PC-3 (cell line): ENCODE measurements around the gene BRINP1. TPM values are rescaled to one million over a fixed set of nuclear protein-coding genes. Genes with fewer than 3 reads are reported as not detected.

Experiments
- ATAC-seq: fragments of 200-7000 bp; cut with Tn5 transposase; 2 replicates; pipeline ENCODE4 v1.9.1; 2020; ENCODE audit warnings: mild to moderate bottlenecking, moderate library complexity
- BruUV-seq: library from RNA; stranded (reverse); fragments of 400-500 nt; replicated peaks from 2 replicates; lab custom pipeline; 2021; lab: Mats Ljungman, UMichigan
- CTCF ChIA-PET: fragments of 300-600 bp; sonication (Branson Sonifier 250); formaldehyde crosslinking; loops from one replicate; lab custom pipeline; 2022; ENCODE audit warnings: antibody characterized with exemption; lab: Charles Lee
- POLR2A ChIA-PET: fragments of 300-600 bp; sonication (Branson Sonifier 250); formaldehyde crosslinking; loops from one replicate; lab custom pipeline; 2022; ENCODE audit warnings: antibody characterized with exemption; ENCODE audit not compliant: unreplicated experiment; lab: Charles Lee
- DNase-seq: peaks from one replicate; pipeline ENCODE4 v3.0.0-alpha.2; 2015
- H2AFZ ChIP-seq: fragments of 300-600 bp; sonication (generic); 2 replicates; pipeline ENCODE4 v1.6.0; 2016; ENCODE audit warnings: antibody characterized with exemption, low read length
- H3F3A ChIP-seq: fragments of 300-600 bp; sonication (generic); one replicate; pipeline ENCODE4 v1.6.0; 2017; ENCODE audit warnings: antibody characterized with exemption, low read length, control low read depth, mild to moderate bottlenecking; ENCODE audit not compliant: unreplicated experiment
- H3K27ac ChIP-seq: fragments of 300-600 bp; sonication (generic); 2 replicates; pipeline ENCODE4 v1.5.1; 2016; ENCODE audit warnings: mild to moderate bottlenecking, low read length
- H3K27me3 ChIP-seq: fragments of 300-600 bp; sonication (generic); 2 replicates; pipeline ENCODE4 v1.6.1; 2016; ENCODE audit warnings: low read length, mixed read lengths
- H3K36me3 ChIP-seq: fragments of 300-600 bp; sonication (generic); 2 replicates; pipeline ENCODE4 v1.6.1; 2016; ENCODE audit warnings: low read depth, mixed run types, low read length, mixed read lengths
- H3K4me1 ChIP-seq: fragments of 300-600 bp; sonication (generic); 2 replicates; pipeline ENCODE4 v1.5.1; 2016; ENCODE audit warnings: low read length; ENCODE audit not compliant: insufficient read depth
- H3K4me2 ChIP-seq: fragments of 300-600 bp; sonication (generic); 2 replicates; pipeline ENCODE4 v1.6.0; 2016; ENCODE audit warnings: low read length
- H3K4me3 ChIP-seq: fragments of 300-600 bp; sonication (generic); 2 replicates; pipeline ENCODE4 v1.5.1; 2016; ENCODE audit warnings: mild to moderate bottlenecking, low read length, mixed read lengths
- H3K79me2 ChIP-seq: fragments of 300-600 bp; sonication (generic); 2 replicates; pipeline ENCODE4 v1.6.1; 2017; ENCODE audit warnings: low read length, mixed read lengths
- H3K9ac ChIP-seq: fragments of 300-600 bp; sonication (generic); 2 replicates; pipeline ENCODE4 v1.6.0; 2016; ENCODE audit warnings: mild to moderate bottlenecking, low read length
- H3K9me2 ChIP-seq: fragments of 300-600 bp; sonication (generic); replicated peaks from 2 replicates; pipeline ENCODE4 v1.6.1; 2016; ENCODE audit warnings: mixed run types, low read length, mixed read lengths
- H3K9me3 ChIP-seq: fragments of 300-600 bp; sonication (generic); 2 replicates; pipeline ENCODE4 v1.6.1; 2016; ENCODE audit warnings: low read length, mixed read lengths
- H4K20me1 ChIP-seq: fragments of 300-600 bp; sonication (generic); 2 replicates; pipeline ENCODE4 v1.6.1; 2016; ENCODE audit warnings: low read length, mixed read lengths
- EZH2 ChIP-seq: fragments of 300-600 bp; sonication (generic); IDR thresholded peaks from one replicate; pipeline ENCODE4 v1.6.1; 2017; ENCODE audit warnings: antibody characterized with exemption, mild to moderate bottlenecking, low read length; ENCODE audit not compliant: unreplicated experiment
- EZH2phosphoT487 ChIP-seq: fragments of 300-600 bp; sonication (generic); IDR thresholded peaks from 2 replicates; pipeline ENCODE4 v1.6.1; 2018; ENCODE audit warnings: mild to moderate bottlenecking, antibody characterized with exemption, low read length, borderline replicate concordance
- intact Hi-C: fragments of 100-400 bp; cut with micrococcal nuclease; formaldehyde crosslinking; loops from 2 replicates; pipeline ENCODE4 v1.9.0; 2023
- total RNA-seq: library from RNA; depleted of rRNA; stranded (reverse); fragments of >200 nt; gene quantifications from 2 replicates; pipeline ENCODE4 v1.2.3, GENCODE V29; 2014
- TF ChIP-seq, protein P1 (sequence below): fragments of 300-600 bp; sonication (generic); conservative IDR thresholded peaks from 2 replicates; pipeline ENCODE4 v1.5.1; 2017; ENCODE audit warnings: antibody characterized with exemption, low read depth, mild to moderate bottlenecking, low read length

The BRINP1 gene
- total RNA-seq, 1 experiment from 2014 or later, result not detected

DNA sequence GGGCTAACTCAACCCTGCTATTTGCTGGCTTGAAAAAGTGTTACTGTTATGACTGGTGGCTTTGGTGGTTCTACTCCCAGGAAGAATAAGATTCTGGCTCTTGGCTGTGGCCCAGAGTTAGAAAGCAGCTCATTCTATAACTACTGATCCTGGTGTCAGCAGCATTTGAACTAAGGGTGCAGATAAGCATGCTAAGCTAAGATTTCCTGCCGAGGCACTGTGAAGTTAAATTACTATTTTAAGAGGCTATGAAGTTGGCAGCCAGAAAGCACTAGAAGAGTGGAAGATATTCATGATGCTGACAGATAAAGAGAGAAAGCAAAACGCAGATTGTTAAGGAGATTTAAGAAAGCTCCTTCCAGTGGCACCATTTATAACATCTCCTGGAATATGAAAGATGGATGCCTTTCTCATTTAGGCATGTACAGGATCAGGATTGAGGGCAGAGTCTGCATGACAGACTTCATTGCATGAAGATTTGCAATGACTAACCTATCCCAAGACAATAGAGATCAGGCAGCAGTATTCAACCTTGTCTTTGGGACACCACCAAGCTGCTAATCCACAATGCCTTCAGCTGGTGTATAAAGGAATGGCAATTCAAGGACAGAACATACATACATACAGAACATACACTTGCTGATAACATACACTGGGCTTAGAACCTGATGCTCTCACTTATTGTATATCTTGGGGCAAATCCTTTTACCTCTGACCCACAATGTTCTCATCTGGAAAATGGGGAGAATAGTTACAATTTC is 11.7 kb downstream of the BRINP1 start:
- H3K4me3 ChIP-seq, result no peak overlapping the region
- H3F3A ChIP-seq, result no peaks in the 10 kb centered on the region
- intact Hi-C loops, result no loop called here
- ATAC-seq (no peak), DNase-seq (no peak)
- no peak overlapping the region for H2AFZ ChIP-seq
- H3K36me3 ChIP-seq, result no peaks in the 10 kb centered on the region
- no peaks in the 10 kb centered on the region for H3K9me2 ChIP-seq
- H3K4me2 ChIP-seq, result no peak overlapping the region
- TF ChIP-seq EZH2 (no peak), EZH2phosphoT487 (no peak)
- TF ChIP-seq, protein P1, sequence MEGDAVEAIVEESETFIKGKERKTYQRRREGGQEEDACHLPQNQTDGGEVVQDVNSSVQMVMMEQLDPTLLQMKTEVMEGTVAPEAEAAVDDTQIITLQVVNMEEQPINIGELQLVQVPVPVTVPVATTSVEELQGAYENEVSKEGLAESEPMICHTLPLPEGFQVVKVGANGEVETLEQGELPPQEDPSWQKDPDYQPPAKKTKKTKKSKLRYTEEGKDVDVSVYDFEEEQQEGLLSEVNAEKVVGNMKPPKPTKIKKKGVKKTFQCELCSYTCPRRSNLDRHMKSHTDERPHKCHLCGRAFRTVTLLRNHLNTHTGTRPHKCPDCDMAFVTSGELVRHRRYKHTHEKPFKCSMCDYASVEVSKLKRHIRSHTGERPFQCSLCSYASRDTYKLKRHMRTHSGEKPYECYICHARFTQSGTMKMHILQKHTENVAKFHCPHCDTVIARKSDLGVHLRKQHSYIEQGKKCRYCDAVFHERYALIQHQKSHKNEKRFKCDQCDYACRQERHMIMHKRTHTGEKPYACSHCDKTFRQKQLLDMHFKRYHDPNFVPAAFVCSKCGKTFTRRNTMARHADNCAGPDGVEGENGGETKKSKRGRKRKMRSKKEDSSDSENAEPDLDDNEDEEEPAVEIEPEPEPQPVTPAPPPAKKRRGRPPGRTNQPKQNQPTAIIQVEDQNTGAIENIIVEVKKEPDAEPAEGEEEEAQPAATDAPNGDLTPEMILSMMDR, result no peak
- H3K27me3 ChIP-seq, result no peaks in the 10 kb centered on the region
- no peak overlapping the region for H3K27ac ChIP-seq
- CTCF ChIA-PET, result no interaction called here
- no TSS peak for BruUV-seq
- no peaks in the 10 kb centered on the region for H3K9me3 ChIP-seq
- POLR2A ChIA-PET, result no interaction called here
- H3K4me1 ChIP-seq, result no peaks in the 10 kb centered on the region
- no peaks in the 10 kb centered on the region for H4K20me1 ChIP-seq
- no peaks in the 10 kb centered on the region for H3K79me2 ChIP-seq
- no peak overlapping the region for H3K9ac ChIP-seq

DNA sequence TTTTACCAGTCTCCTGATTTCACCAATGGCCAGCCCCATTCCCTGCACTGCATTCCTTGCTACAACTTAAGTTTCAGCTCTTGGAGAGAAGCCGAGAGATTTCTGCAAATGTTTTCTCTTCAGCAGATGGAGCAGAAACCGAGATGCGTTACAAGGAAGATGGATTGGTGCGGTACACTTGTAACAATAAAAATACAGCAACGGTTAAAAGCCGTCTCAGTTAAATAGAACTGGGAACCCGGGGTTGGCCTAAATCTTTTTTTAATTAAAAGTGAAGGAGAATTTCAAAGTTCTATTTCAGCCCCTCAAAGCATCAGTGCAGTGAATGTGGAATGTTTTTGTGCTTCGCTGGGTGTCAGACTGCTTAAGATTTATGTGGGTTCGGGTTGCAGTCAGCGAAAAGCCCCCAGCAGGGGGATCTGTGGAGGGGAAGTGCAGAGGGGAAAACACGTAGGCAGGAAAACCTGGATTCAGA is 19.8 kb downstream of the BRINP1 start:
- Histone ChIP-seq H3K9me2 (no peaks in the 10 kb centered on the region), H3K9me3 (no peaks in the 10 kb centered on the region), H3K79me2 (no peaks in the 10 kb centered on the region), H3K4me2 (no peak overlapping the region), H2AFZ (no peak overlapping the region), H3K9ac (no peak overlapping the region), H3K27ac (no peak overlapping the region), H3K36me3 (no peaks in the 10 kb centered on the region), H3K4me3 (no peak overlapping the region), H3K4me1 (no peaks in the 10 kb centered on the region), H4K20me1 (no peaks in the 10 kb centered on the region), H3K27me3 (no peaks in the 10 kb centered on the region), H3F3A (no peaks in the 10 kb centered on the region)
- ATAC-seq, result no peak
- POLR2A ChIA-PET, result no interaction called here
- CTCF ChIA-PET, result no interaction called here
- DNase-seq, result no peak
- intact Hi-C loops, result no loop called here
- TF ChIP-seq EZH2phosphoT487, result no peak
- TF ChIP-seq, protein P1, result no peak
- TF ChIP-seq EZH2, result no peak
- BruUV-seq, result no TSS peak

DNA sequence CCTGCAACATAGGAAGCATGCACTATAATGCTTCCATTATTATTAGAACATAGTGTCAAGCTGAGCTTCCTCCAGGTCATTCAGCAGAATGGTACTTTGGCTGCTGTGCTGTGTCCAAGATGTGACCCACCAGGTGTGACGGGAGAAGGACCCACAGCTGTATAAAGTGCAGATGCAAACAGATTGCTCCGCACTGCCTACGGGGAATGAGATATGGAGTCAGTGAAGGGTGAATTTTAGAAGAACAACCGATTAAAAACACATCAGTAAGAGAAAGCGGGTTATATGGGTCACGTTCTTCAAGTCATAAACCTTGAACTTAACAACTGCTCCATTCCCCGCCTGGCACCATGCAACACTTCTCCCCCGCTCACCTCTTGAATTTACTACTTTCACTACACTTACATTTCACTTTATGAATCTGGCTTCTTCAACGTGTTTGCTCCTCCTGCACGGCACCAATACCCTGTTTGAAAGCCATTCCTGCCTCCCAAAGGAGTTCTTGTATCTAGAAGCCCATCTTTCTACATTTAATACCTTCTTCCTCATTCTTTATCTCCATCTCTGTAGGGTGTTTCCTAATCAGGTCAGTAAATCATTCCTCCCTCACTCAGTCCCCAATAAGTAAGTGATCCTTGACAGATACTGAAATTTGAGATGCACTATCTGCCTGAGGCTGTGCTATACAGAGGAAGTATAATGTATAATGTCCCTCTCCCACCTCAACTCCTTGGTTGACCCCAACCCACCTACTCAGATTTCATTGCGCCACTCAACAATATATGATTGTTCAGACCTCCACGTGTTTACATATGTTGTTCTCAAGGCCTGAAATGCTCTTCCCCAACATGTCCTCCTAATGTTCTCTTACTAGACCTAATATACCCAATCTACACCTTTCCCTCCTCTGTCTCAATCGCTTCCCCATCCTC is 25.9 kb downstream of the BRINP1 start:
- Histone ChIP-seq H3K79me2 (no peaks in the 10 kb centered on the region), H3K27ac (no peak overlapping the region), H3K27me3 (no peaks in the 10 kb centered on the region), H3K9ac (no peak overlapping the region), H3K4me1 (no peaks in the 10 kb centered on the region), H3K36me3 (no peaks in the 10 kb centered on the region), H3K4me2 (no peak overlapping the region), H3K9me2 (no peaks in the 10 kb centered on the region), H4K20me1 (no peaks in the 10 kb centered on the region), H2AFZ (no peak overlapping the region), H3K4me3 (no peak overlapping the region), H3F3A (no peaks in the 10 kb centered on the region), H3K9me3 (no peaks in the 10 kb centered on the region)
- TF ChIP-seq, protein P1, result no peak
- no peak for TF ChIP-seq EZH2
- no peak for TF ChIP-seq EZH2phosphoT487
- ATAC-seq (no peak), DNase-seq (no peak)
- intact Hi-C loops, result no loop called here
- ChIA-PET CTCF (no interaction called here), POLR2A (no interaction called here)
- no TSS peak for BruUV-seq
